ENCODE measurements around the gene MKNK1. TPM values are rescaled to one million over a fixed set of nuclear protein-coding genes. Genes with fewer than 3 reads are reported as not detected.

Gene MKNK1
- total RNA-seq, 1 experiment from 2014 or later: 18.6 TPM

DNA sequence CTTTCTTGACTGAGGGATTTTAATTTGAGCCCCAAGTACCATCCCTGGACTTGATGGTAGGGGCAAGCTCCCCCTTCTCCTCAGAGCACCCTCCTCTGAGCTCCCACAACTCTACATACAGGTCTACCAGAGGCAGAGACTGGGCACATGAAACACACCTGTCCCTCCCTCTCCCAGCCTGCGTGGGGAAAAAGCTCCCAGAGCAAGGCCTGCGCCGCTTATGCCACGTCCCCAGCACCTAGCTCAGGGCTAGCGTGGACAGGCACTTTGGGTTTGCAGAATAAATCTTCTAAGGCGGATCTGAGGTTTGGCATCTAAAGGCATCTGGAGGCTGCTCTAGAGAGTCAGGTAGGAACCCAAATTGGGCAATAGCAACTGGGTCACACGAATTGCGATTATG lies 45.1 kb downstream of the MKNK1 start:
- Mint-ChIP-seq H3K4me3 (no peak overlapping the region), H3K36me3 (no peaks in the 10 kb centered on the region), H3K27ac (peak overlapping the region; percentile 71; the same call in 1 of the 2 replicates), H3K27me3 (ENCODE audit: low read depth) (no peaks in the 10 kb centered on the region), H3K4me1 (peaks cover 23% of the 10 kb centered on the region), H3K9me3 (no peaks in the 10 kb centered on the region)
- ChIA-PET CTCF (interaction anchor here (0.7 to 2.4 kb wide), 9 partner anchors 11 to 166 kb away, joined by 3 to 14 read pairs (median 5); partner anchors contain the start of gene MKNK1), POLR2A (interaction anchor here (1.1 kb wide), 1 partner anchor 10 kb away, joined by 3 read pairs; no protein-coding TSS in a partner anchor)
- DNase-seq (ENCODE audit: low spot score) (no peak), ATAC-seq (no peak)
- TF ChIP-seq ZNF121 (CRISPR knock-in tag; IDR thresholded peaks at IDR 0.05) (no peak), TCF7 (CRISPR knock-in tag; IDR thresholded peaks at IDR 0.05; ENCODE audit: low read depth) (no peak), FOXJ3 (CRISPR knock-in tag; IDR thresholded peaks at IDR 0.05; ENCODE audit: borderline replicate concordance) (no peak)
- TF ChIP-seq, protein P1, sequence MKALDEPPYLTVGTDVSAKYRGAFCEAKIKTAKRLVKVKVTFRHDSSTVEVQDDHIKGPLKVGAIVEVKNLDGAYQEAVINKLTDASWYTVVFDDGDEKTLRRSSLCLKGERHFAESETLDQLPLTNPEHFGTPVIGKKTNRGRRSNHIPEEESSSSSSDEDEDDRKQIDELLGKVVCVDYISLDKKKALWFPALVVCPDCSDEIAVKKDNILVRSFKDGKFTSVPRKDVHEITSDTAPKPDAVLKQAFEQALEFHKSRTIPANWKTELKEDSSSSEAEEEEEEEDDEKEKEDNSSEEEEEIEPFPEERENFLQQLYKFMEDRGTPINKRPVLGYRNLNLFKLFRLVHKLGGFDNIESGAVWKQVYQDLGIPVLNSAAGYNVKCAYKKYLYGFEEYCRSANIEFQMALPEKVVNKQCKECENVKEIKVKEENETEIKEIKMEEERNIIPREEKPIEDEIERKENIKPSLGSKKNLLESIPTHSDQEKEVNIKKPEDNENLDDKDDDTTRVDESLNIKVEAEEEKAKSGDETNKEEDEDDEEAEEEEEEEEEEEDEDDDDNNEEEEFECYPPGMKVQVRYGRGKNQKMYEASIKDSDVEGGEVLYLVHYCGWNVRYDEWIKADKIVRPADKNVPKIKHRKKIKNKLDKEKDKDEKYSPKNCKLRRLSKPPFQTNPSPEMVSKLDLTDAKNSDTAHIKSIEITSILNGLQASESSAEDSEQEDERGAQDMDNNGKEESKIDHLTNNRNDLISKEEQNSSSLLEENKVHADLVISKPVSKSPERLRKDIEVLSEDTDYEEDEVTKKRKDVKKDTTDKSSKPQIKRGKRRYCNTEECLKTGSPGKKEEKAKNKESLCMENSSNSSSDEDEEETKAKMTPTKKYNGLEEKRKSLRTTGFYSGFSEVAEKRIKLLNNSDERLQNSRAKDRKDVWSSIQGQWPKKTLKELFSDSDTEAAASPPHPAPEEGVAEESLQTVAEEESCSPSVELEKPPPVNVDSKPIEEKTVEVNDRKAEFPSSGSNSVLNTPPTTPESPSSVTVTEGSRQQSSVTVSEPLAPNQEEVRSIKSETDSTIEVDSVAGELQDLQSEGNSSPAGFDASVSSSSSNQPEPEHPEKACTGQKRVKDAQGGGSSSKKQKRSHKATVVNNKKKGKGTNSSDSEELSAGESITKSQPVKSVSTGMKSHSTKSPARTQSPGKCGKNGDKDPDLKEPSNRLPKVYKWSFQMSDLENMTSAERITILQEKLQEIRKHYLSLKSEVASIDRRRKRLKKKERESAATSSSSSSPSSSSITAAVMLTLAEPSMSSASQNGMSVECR (CRISPR knock-in tag; IDR thresholded peaks at IDR 0.05; ENCODE audit: borderline replicate concordance): no peak

DNA sequence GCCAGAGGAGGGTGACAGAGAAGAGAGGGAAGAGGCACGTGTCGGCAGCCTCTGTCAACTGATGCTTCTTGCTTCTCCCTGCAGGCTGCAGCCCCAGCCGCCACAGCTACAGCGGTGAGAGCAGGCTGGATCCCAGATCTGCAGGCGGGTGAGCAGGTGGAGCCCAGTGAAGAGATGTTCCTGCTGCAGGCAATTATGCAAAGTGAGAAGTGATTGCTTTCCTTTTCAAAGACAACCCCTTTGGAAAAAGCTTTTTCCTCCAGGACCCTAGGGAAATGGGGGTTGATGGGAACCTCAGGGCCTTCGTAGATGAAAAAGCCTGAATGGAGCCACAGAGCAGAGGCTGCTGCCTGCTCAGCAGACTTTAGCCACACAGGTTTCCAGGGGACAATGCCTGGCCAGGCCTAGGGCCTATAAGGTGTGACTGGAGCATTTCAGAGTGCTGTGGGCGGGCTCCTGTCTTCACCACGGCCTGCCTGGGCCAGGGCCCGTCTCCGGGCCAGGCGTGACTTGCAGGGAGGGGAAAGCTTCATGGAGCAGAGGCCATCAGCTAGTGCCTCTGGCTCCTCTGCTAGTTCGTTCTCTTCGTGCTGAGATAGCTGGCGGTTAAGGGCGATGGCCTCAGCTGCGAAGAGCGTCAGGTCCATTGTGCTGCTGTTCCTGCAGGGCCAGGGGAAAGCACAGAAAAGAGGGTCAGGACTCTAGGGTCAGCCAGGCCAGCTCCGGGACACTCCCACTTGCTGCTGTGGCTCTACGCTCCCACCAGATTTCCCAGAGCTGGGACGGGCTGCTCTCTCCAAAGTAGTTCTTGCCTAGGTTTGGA lies 45.7 kb downstream of the MKNK1 start:
- ChIA-PET POLR2A (interaction anchor here (0.6 to 1.1 kb wide), 3 partner anchors 11 to 120 kb away, joined by 3 read pairs; partner anchors contain the start of gene MKNK1), CTCF (interaction anchor here (1.0 to 2.4 kb wide), 8 partner anchors 10 to 167 kb away, joined by 3 to 14 read pairs (median 6); partner anchors contain the start of gene MKNK1)
- H3K36me3 Mint-ChIP-seq: no peaks in the 10 kb centered on the region
- H3K27ac Mint-ChIP-seq: peak overlapping the region; percentile 71
- DNase-seq (ENCODE audit: low spot score) (peak; percentile 36), ATAC-seq (peak; percentile 76)
- no peaks in the 10 kb centered on the region for H3K27me3 Mint-ChIP-seq (ENCODE audit: low read depth)
- H3K4me1 Mint-ChIP-seq: peaks cover 23% of the 10 kb centered on the region
- TF ChIP-seq, protein P2, sequence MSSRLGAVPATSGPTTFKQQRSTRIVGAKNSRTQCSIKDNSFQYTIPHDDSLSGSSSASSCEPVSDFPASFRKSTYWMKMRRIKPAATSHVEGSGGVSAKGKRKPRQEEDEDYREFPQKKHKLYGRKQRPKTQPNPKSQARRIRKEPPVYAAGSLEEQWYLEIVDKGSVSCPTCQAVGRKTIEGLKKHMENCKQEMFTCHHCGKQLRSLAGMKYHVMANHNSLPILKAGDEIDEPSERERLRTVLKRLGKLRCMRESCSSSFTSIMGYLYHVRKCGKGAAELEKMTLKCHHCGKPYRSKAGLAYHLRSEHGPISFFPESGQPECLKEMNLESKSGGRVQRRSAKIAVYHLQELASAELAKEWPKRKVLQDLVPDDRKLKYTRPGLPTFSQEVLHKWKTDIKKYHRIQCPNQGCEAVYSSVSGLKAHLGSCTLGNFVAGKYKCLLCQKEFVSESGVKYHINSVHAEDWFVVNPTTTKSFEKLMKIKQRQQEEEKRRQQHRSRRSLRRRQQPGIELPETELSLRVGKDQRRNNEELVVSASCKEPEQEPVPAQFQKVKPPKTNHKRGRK (CRISPR knock-in tag; IDR thresholded peaks at IDR 0.05; ENCODE audit: borderline replicate concordance): no peak
- TF ChIP-seq HMGA2 (CRISPR knock-in tag; IDR thresholded peaks at IDR 0.05) (no peak), ZNF317 (CRISPR knock-in tag; IDR thresholded peaks at IDR 0.05; ENCODE audit: borderline replicate concordance, low read depth) (no peak), SP1 (CRISPR knock-in tag; conservative IDR thresholded peaks at IDR 0.05) (no peak)
- TF ChIP-seq, protein P3, sequence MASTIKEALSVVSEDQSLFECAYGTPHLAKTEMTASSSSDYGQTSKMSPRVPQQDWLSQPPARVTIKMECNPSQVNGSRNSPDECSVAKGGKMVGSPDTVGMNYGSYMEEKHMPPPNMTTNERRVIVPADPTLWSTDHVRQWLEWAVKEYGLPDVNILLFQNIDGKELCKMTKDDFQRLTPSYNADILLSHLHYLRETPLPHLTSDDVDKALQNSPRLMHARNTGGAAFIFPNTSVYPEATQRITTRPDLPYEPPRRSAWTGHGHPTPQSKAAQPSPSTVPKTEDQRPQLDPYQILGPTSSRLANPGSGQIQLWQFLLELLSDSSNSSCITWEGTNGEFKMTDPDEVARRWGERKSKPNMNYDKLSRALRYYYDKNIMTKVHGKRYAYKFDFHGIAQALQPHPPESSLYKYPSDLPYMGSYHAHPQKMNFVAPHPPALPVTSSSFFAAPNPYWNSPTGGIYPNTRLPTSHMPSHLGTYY (CRISPR knock-in tag; IDR thresholded peaks at IDR 0.05): no peak
- TF ChIP-seq, protein P4, sequence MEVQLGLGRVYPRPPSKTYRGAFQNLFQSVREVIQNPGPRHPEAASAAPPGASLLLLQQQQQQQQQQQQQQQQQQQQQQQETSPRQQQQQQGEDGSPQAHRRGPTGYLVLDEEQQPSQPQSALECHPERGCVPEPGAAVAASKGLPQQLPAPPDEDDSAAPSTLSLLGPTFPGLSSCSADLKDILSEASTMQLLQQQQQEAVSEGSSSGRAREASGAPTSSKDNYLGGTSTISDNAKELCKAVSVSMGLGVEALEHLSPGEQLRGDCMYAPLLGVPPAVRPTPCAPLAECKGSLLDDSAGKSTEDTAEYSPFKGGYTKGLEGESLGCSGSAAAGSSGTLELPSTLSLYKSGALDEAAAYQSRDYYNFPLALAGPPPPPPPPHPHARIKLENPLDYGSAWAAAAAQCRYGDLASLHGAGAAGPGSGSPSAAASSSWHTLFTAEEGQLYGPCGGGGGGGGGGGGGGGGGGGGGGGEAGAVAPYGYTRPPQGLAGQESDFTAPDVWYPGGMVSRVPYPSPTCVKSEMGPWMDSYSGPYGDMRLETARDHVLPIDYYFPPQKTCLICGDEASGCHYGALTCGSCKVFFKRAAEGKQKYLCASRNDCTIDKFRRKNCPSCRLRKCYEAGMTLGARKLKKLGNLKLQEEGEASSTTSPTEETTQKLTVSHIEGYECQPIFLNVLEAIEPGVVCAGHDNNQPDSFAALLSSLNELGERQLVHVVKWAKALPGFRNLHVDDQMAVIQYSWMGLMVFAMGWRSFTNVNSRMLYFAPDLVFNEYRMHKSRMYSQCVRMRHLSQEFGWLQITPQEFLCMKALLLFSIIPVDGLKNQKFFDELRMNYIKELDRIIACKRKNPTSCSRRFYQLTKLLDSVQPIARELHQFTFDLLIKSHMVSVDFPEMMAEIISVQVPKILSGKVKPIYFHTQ (CRISPR knock-in tag; IDR thresholded peaks at IDR 0.05): no peak
- TF ChIP-seq, protein P5, sequence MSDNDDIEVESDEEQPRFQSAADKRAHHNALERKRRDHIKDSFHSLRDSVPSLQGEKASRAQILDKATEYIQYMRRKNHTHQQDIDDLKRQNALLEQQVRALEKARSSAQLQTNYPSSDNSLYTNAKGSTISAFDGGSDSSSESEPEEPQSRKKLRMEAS (CRISPR knock-in tag; IDR thresholded peaks at IDR 0.05): peak; percentile 32; the same call in 1 of the 2 replicates
- H3K9me3 Mint-ChIP-seq: no peaks in the 10 kb centered on the region
- H3K4me3 Mint-ChIP-seq: no peak overlapping the region
